Iris pigment epithelial cell (primary cell): Measurements from ENCODE around the gene WNK2.

Source experiments
- DNase-seq: peaks from one replicate; pipeline ENCODE4 v3.0.0-alpha.2; 2011; ENCODE audit warnings: low read depth

Gene WNK2

GRCh38 chr9:93185266-93186214 is 1.6 kb downstream of the WNK2 start:
- DNase-seq = no peak

- no peak for DNase-seq
Observed at GRCh38 chr9:93186215-93186945, 2.4 kb downstream of the WNK2 start.

GRCh38 chr9:93187047-93187446 is 3.1 kb downstream of the WNK2 start:
- DNase-seq = no peak

DNA sequence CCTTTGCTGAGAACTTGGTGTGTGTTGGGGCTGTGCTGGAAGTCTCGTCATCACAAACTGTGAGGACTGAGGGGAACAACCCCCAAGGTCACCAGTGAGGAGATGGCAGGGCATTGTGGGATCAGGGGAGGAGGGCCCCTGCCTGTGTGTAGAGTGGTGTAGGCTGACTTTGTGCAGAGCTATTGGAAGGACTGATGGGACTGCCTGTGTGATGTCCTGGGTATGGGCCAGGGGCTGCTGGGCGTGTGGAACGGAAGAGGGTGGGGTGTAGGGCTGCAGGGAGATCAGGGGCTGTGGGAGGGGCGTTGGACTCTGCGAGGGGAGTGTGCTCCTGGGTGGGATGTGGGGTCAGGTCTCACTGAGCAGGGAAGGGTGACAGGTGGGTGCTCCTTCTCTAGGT is 3.6 kb downstream of the WNK2 start:
- no peak for DNase-seq

DNA sequence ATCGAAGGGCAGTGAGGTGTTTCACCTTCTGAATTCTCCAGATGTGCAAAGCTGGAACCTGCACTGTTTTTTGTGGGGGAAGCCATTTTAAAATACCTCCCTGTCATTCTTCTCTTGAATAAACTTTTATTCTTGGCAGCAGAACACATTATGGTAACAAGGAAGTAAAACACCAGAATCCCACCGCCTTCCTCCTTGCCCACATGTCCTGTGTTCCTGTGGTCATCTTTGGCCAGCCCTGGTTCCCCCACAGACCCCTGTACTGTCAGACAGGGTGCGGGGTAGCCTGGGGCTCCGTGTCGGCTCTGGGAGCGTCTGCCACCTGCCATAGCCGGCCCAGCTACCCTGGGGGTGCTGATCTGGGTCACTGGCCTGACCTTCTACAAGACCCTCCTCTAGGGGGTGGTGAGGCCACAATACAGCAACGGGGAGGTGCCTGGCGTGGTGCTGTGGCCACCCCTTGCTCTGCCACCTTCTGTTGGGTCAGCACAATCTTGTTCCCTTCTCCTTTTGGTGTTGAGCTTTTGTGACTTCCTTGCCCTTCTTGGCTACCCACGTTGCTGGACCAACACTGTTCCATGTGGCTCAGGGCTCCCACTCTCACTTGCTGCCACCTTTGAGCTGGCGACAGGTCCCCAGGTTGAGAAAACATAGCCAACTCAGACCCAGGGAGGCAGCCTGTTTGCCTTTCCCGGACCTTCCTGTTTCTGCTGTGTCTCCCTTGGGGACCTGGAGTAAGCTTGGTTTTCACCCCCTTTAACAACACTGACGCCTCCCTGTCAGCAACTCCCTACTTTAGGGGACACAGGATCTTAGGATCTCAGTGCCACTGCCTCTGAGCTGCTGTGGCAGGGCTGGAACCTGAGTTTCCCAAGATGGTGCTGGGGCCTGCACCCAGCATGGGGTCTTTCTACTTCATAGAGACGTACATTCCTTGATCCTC is 4.8 kb downstream of the WNK2 start:
- DNase-seq = no peak

DNA sequence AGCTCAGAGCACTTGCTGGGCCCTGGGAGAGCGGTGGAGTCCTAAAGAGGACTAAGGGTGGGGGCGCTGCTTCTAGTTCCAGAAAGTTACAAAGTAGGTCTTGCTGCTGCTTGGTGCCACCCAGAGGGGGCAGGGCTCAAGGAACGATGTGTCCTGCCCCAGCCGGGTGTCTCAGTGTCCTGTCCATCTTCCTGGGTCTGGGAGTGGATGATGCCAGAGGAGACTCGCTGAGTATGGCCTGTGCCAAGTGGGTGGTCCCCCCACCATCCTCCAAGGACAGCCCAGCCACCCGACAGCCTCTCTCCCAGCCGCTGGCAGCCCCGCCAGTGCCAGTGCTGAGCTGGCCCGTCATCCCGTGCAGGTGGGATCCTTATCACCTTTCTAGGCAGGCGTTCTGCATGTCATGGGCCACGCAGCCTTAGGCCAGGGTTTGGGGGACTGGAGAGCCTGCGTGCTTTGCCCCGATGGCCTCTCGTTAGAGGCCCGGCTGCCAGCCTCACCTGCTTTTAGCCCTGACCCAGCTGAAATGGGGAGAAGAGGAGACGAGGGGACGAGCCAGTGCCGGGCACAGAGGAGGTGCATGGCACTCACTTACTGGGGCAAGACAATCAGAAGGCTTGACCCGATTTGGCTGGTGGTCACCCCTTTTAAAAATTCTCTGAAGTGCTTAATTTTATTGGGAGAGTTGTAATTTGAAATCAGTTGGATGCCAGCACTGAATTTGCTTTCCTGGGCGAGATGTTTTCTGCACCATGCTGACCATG is 5.6 kb downstream of the WNK2 start:
- DNase-seq = no peak

- DNase-seq = no peak
Observed at GRCh38 chr9:93190133-93190525, 6.2 kb downstream of the WNK2 start.

DNA sequence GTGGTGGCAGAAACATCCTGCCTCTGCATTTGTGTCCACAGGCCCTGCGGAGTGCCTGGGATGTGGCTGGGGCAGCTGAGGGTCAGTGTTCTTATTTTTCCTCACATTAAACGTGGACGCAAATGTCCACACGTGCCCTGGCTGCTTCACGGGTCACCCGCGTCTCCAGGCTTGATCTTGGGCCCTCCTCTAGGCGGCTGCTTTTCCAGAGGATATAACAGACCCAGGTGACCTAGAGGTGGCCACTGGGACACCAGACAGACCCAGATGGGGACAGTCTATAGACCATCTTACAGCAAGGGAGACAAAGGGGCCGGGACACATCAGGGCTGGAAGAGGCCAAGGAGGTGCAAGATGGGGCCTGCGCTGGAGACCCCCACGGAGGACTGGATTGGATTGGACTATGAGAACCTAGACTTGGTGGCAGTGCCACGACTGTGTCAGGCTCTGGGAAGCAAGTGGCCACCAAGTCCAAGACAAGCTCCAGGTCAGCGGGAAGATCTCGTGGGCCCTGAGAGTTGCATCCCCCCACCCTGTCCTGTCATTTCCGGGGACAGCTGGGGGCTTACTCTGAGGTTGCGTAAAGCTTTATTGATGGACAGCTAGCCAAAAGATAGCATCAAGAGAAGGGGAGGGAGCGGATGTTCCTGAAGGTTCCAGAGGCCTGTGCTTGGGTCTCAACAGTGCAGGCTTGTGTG is 6.9 kb downstream of the WNK2 start:
- no peak for DNase-seq

- DNase-seq = no peak
Observed at GRCh38 chr9:93191354-93191660, 7.4 kb downstream of the WNK2 start.

DNA sequence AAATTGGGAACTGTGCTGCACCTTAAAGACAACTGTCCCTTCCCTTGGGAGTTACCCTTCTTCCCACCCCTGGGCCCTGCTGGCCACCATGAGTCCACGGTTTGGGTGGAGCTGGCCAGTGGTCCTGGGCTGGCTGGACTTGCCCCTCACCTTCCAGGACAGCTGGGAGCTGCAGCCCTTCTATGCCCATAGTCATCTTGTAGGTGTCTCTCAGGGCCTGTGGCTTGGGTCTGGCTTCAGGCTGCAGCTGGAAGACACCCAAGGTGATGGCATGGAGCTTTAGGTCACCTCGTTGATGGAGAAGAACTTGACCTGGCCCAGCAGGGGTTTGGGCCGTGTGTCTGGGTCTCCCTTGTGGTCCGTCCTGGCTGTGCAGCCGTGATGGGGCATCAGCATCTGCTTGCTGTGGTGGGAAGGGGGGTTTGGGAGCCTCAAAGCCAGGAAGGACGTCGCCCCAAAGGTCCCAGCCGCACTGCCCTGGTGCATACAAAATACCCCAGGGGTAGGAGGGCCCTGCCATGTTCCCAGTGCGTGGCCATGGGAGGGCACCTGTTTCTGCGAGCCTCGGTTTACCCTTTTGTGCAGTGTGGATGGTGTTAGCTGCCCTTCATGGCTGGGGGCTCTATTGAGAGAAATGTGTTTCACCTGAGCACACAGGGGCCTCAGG is 8.9 kb downstream of the WNK2 start:
- no peak for DNase-seq

- DNase-seq = no peak
Observed at GRCh38 chr9:93193388-93194220, 9.7 kb downstream of the WNK2 start.

GRCh38 chr9:93194221-93194625 is 10.3 kb downstream of the WNK2 start:
- no peak for DNase-seq

DNA sequence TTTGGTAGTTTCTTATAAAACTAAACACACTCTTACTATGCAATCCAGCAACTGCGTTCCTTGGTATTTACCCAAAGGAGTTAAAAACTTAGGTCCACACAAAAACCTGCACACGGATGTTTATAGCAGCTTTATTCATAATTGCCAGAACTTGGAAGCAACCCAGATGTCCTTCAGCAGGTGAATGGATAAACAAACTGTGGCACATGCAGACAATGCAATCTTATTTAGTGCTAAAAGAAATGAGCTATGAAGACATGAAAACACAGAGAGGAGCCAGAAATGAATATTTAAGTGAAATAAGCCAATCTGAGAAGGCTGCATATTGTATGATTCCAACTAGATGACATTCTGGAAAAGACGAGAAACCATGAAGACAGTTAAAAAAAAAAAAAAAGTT is 10.7 kb downstream of the WNK2 start:
- no peak for DNase-seq

DNA sequence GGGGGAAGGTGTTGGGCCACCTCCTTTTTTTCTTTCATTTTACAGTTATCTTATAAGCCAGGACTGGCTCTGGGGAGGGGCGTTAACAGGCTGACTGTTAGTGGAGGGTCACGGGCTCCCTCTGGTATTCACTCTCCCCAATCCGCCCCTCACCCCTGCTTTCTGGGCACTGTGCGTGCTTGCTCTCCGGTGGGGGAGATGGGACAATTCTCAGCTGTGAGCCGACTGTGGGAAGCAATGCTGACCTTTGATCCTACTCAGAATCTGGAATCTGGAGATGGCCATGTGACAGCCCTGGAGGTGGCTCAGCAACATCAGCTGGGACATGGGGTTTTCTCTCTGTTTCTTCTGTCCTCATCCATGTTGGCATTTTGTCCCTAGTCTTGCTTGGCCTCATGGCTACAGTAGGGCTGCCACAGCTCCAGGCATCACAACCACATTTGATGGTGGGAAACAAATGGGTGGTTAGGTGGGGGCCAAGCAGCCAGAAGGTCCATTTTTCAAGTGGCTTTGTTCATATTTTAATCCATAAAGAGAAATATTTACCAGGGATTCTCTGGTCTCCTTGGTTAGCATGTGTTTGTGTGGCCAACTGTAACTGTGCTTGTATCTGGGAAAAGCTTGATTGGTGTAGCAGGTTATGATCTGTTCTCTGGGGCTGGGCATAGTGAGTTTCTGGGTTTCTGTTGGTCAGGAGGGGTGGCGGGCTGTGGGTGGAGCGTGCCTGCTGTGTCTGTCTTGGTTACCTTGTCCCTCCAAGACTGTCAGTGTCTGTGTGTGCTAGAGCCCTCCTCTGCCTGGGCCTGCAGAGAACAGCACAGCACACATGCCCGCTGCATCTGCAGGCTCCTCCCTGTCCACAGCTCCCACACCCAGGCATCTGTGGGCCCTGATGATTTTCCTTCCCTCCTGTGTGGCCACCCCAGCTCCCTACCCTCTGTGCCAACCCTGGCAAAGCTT is 12.4 kb downstream of the WNK2 start:
- DNase-seq = no peak

GRCh38 chr9:93197670-93198069 is 13.7 kb downstream of the WNK2 start:
- no peak for DNase-seq

- no peak for DNase-seq
Observed at GRCh38 chr9:93198117-93198837, 14.3 kb downstream of the WNK2 start.

DNA sequence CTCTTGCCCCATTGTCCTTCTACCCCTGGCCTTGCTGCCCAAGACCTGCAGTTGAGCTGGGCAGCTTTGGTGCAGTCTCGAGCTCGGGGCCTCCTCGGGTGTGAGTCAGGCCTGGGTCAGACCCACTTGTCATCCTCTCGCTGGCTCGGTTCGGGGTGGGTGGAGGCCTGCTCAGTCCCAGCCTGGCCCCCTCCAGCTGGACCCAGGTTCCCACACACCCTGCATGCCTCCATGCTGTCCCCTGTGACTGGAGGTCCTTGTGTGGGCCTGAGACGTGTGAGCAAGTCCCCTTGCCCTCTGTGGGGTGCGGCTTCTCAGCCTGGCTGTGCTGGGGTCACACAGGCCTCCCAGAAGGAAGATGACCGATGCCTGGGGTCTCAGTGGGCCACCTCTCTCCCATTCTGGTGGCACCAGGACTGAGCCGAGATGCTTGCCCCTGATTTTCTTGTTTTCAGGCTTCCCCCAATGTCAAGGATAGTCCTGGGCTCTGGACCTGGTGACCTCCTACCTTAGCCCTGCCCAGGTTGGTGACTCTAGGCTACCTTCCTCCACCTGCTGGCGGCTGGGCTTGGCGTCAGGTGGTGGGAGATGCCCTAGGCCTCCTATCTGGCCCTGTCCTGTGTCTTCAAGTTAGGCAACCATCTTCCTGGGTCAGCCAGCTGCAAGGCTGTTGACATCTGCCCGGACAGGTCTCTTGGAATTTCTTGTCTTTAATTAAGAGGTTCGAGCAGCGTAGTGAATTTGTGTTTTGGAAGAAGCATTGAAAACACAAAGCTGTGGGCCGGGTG is 15.1 kb downstream of the WNK2 start:
- DNase-seq = no peak
